Caco-2 (cell line): Measurements from ENCODE around the gene ANO4. TPM values are rescaled to one million over a fixed set of nuclear protein-coding genes. Genes with fewer than 3 reads are reported as not detected.

Experiments
- BruUV-seq: library from RNA; stranded (reverse); fragments of 400-500 nt; replicated peaks from 2 replicates; lab custom pipeline; 2021; lab: Mats Ljungman, UMichigan
- CTCF ChIA-PET: fragments of 300-600 bp; sonication (Branson Sonifier 250); formaldehyde crosslinking; loops from one replicate; lab custom pipeline; 2022; ENCODE audit warnings: antibody characterized with exemption; lab: Charles Lee
- POLR2A ChIA-PET: fragments of 300-600 bp; sonication (Branson Sonifier 250); formaldehyde crosslinking; loops from one replicate; lab custom pipeline; 2022; ENCODE audit warnings: antibody characterized with exemption; lab: Charles Lee
- DNase-seq, 2 experiments: peaks; one replicate each; pipeline versions ENCODE4 v3.0.0 to v3.0.0-alpha.2; 2020 to 2022
- H3K27me3 ChIP-seq: replicated peaks from 2 replicates; pipeline ENCODE4 v1.6.0; 2011; ENCODE audit warnings: low read length; ENCODE audit not compliant: control insufficient read depth, insufficient read depth
- H3K36me3 ChIP-seq: 2 replicates; pipeline ENCODE4 v1.5.1; 2011; ENCODE audit warnings: low read length; ENCODE audit not compliant: control insufficient read depth, insufficient read depth
- H3K4me1 ChIP-seq: fragments of 250-450 bp; sonication (Bioruptor Pico); 2 replicates; pipeline ENCODE4 v1.5.1; 2020; ENCODE audit warnings: mild to moderate bottlenecking
- H3K4me3 ChIP-seq: 2 replicates; pipeline ENCODE4 v1.5.1; 2011; ENCODE audit warnings: low read depth, mild to moderate bottlenecking, control low read depth, low read length
- H3K9me3 ChIP-seq: fragments of 250-450 bp; sonication (Bioruptor Pico); 2 replicates; pipeline ENCODE4 v1.5.1; 2020; ENCODE audit warnings: mild to moderate bottlenecking, moderate library complexity
- H3K27ac Mint-ChIP-seq: one replicate; pipeline ENCODE4 v1.8.0; 2022; ENCODE audit warnings: mixed read lengths; ENCODE audit not compliant: unreplicated experiment
- H3K27me3 Mint-ChIP-seq: one replicate; pipeline ENCODE4 v1.8.0; 2022; ENCODE audit warnings: mixed read lengths; ENCODE audit not compliant: insufficient read depth, unreplicated experiment
- H3K36me3 Mint-ChIP-seq: one replicate; pipeline ENCODE4 v1.8.0; 2022; ENCODE audit warnings: mild to moderate bottlenecking, mixed read lengths; ENCODE audit not compliant: insufficient read depth, unreplicated experiment
- H3K4me1 Mint-ChIP-seq: one replicate; pipeline ENCODE4 v1.8.0; 2022; ENCODE audit warnings: low read depth, mixed read lengths; ENCODE audit not compliant: unreplicated experiment
- H3K4me3 Mint-ChIP-seq: one replicate; pipeline ENCODE4 v1.8.0; 2022; ENCODE audit warnings: mild to moderate bottlenecking, moderate library complexity, mixed read lengths; ENCODE audit not compliant: unreplicated experiment
- H3K9me3 Mint-ChIP-seq: one replicate; pipeline ENCODE4 v1.8.0; 2022; ENCODE audit warnings: mixed read lengths; ENCODE audit not compliant: unreplicated experiment
- CTCF ChIP-seq, 2 experiments: fragments of 200-600 bp in 1 of 2; IDR thresholded peaks; 1 replicate in 1 of 2; 2 replicates in 1 of 2; pipeline versions ENCODE4 v1.5.1 to v1.8.0; 2011 to 2022; ENCODE audit warnings: antibody characterized with exemption in 1 of 2, control low read depth in 1 of 2, inconsistent platforms in 1 of 2, low read depth in 1 of 2, low read length in 1 of 2, mild to moderate bottlenecking in 1 of 2, moderate library complexity in 1 of 2; ENCODE audit not compliant: insufficient read depth in 1 of 2, severe bottlenecking in 1 of 2, unreplicated experiment in 1 of 2
- intact Hi-C: fragments of 100-400 bp; cut with micrococcal nuclease; formaldehyde crosslinking; loops from one replicate; pipeline ENCODE4 v1.10.0; 2022; ENCODE audit not compliant: unreplicated experiment
- total RNA-seq: library from RNA; stranded (reverse); gene quantifications from 2 replicates; pipeline ENCODE4 v1.2.3, GENCODE V29; 2022

ANO4 gene
- total RNA-seq, 1 experiment from 2014 or later: 0.09 TPM

GRCh38 chr12:101002696-101003419 is 208.3 kb downstream of the ANO4 start:
- no peak for DNase-seq
- H3K4me1 Mint-ChIP-seq: no peaks in the 10 kb centered on the region
- H3K36me3 Mint-ChIP-seq: no peaks in the 10 kb centered on the region
- no peak overlapping the region for H3K4me3 Mint-ChIP-seq
- TF ChIP-seq CTCF (IDR thresholded peaks at IDR 0.05; ENCODE audit: insufficient read depth in 1 of 2, low read depth in 1 of 2, low read length in 1 of 2, severe bottlenecking in 1 of 2, unreplicated experiment in 1 of 2): no peak
- 0 out of 2 replicates have a peak, but pooled peaks cover 1% of the 10 kb centered on the region for H3K9me3 ChIP-seq
- H3K27me3 Mint-ChIP-seq: no peaks in the 10 kb centered on the region
- no peaks in the 10 kb centered on the region for H3K36me3 ChIP-seq
- POLR2A ChIA-PET: no interaction called here
- CTCF ChIA-PET: no interaction called here
- H3K27me3 ChIP-seq: no peaks in the 10 kb centered on the region
- no peaks in the 10 kb centered on the region for H3K4me1 ChIP-seq
- no peak overlapping the region for H3K27ac Mint-ChIP-seq
- H3K4me3 ChIP-seq: no peak overlapping the region
- H3K9me3 Mint-ChIP-seq: no peaks in the 10 kb centered on the region
- BruUV-seq: no TSS peak
- intact Hi-C loops: loop anchor here (5.0 kb wide), 1 partner anchor 49 kb away; no protein-coding TSS in a partner anchor

- Mint-ChIP-seq H3K27ac (no peak overlapping the region), H3K36me3 (no peaks in the 10 kb centered on the region), H3K4me3 (no peak overlapping the region), H3K4me1 (no peaks in the 10 kb centered on the region), H3K27me3 (no peaks in the 10 kb centered on the region), H3K9me3 (peaks cover 17% of the 10 kb centered on the region)
- Histone ChIP-seq H3K9me3 (peaks cover 10% of the 10 kb centered on the region), H3K27me3 (no peaks in the 10 kb centered on the region), H3K4me1 (no peaks in the 10 kb centered on the region), H3K36me3 (no peaks in the 10 kb centered on the region), H3K4me3 (no peak overlapping the region)
- ChIA-PET CTCF (no interaction called here), POLR2A (no interaction called here)
- BruUV-seq: no TSS peak
- TF ChIP-seq CTCF (IDR thresholded peaks at IDR 0.05; ENCODE audit: insufficient read depth in 1 of 2, low read depth in 1 of 2, low read length in 1 of 2, severe bottlenecking in 1 of 2, unreplicated experiment in 1 of 2): no peak
- DNase-seq: no peak
- intact Hi-C loops: loop anchor here (5.0 kb wide), 1 partner anchor 47 kb away; no protein-coding TSS in a partner anchor
Measured at GRCh38 chr12:101004898-101005297, 210.3 kb downstream of the ANO4 start.

- no peak for DNase-seq
- Histone ChIP-seq H3K9me3 (peaks cover 18% of the 10 kb centered on the region), H3K36me3 (no peaks in the 10 kb centered on the region), H3K27me3 (no peaks in the 10 kb centered on the region), H3K4me3 (no peak overlapping the region), H3K4me1 (no peaks in the 10 kb centered on the region)
- Mint-ChIP-seq H3K27ac (no peak overlapping the region), H3K36me3 (no peaks in the 10 kb centered on the region), H3K4me3 (no peak overlapping the region), H3K4me1 (peaks cover 6% of the 10 kb centered on the region), H3K9me3 (peaks cover 32% of the 10 kb centered on the region), H3K27me3 (no peaks in the 10 kb centered on the region)
- BruUV-seq: no TSS peak
- intact Hi-C loops: no loop called here
- POLR2A ChIA-PET: no interaction called here
- CTCF ChIA-PET: no interaction called here
- no peak for TF ChIP-seq CTCF (IDR thresholded peaks at IDR 0.05; ENCODE audit: insufficient read depth in 1 of 2, low read depth in 1 of 2, low read length in 1 of 2, severe bottlenecking in 1 of 2, unreplicated experiment in 1 of 2)
Measured at GRCh38 chr12:101009274-101009673, 214.7 kb downstream of the ANO4 start.
